Epidermal melanocyte (primary cell): ENCODE data around the gene SFI1.
"Not testable (repeated sequence)": the region's sequence is repeated elsewhere in the genome, so short reads cannot be mapped to it uniquely, and the experiment has no call there.

Source experiments
- DNase-seq: peaks from one replicate; pipeline ENCODE4 v3.0.0; 2011; ENCODE audit warnings: low spot score; ENCODE audit not compliant: insufficient read length

SFI1 gene

GRCh38 chr22:31588970-31589675 is 92.8 kb downstream of the SFI1 start:
- DNase-seq = no peak

- DNase-seq = not testable (repeated sequence)
Observed at GRCh38 chr22:31590161-31590560, 93.8 kb downstream of the SFI1 start.

GRCh38 chr22:31595271-31595670 is 98.9 kb downstream of the SFI1 start:
- no peak for DNase-seq

GRCh38 chr22:31602259-31602952 is 106.1 kb downstream of the SFI1 start:
- DNase-seq = peak; percentile 70

GRCh38 chr22:31603081-31603525 is 106.8 kb downstream of the SFI1 start:
- DNase-seq = no peak

- DNase-seq = no peak
Observed at GRCh38 chr22:31603574-31603973, 107.2 kb downstream of the SFI1 start.

GRCh38 chr22:31604137-31604705 is 107.9 kb downstream of the SFI1 start:
- DNase-seq = no peak

- DNase-seq = no peak
Observed at GRCh38 chr22:31604746-31605705, 108.7 kb downstream of the SFI1 start.

- DNase-seq = no peak
Observed at GRCh38 chr22:31605851-31606585, 109.7 kb downstream of the SFI1 start.

GRCh38 chr22:31607696-31608095 is 111.4 kb downstream of the SFI1 start:
- no peak for DNase-seq

- DNase-seq = no peak
Observed at GRCh38 chr22:31609716-31610115, 113.4 kb downstream of the SFI1 start.

GRCh38 chr22:31610611-31611010 is 114.3 kb downstream of the SFI1 start:
- no peak for DNase-seq

GRCh38 chr22:31611061-31611760 is 114.9 kb downstream of the SFI1 start:
- no peak for DNase-seq

GRCh38 chr22:31612891-31613285 is 116.6 kb downstream of the SFI1 start:
- no peak for DNase-seq

- no peak for DNase-seq
Observed at GRCh38 chr22:31613286-31613903, 117.1 kb downstream of the SFI1 start.

- DNase-seq = no peak
Observed at GRCh38 chr22:31613904-31614296, 117.6 kb downstream of the SFI1 start.

- no peak for DNase-seq
Observed at GRCh38 chr22:31614781-31615490, 118.6 kb downstream of the SFI1 start.

- DNase-seq = no peak
Observed at GRCh38 chr22:31615491-31615860, 119.1 kb downstream of the SFI1 start.

GRCh38 chr22:31615940-31616314 is 119.6 kb downstream of the SFI1 start:
- DNase-seq = no peak
